GM12878 (cell line): ENCODE data around the gene ACSS1. TPM values are rescaled to one million over a fixed set of nuclear protein-coding genes. Genes with fewer than 3 reads are reported as not detected.
"Not testable (repeated sequence)": the region's sequence is repeated elsewhere in the genome, so short reads cannot be mapped to it uniquely, and the experiment has no call there.

ENCODE experiments used
- ATAC-seq: fragments of 200-7000 bp; cut with Tn5 transposase; 3 replicates; pipeline ENCODE4 v1.9.1; 2020; ENCODE audit warnings: mild to moderate bottlenecking, moderate library complexity
- BruUV-seq: library from RNA; stranded (reverse); fragments of 400-500 nt; replicated peaks from 2 replicates; lab custom pipeline; 2021; lab: Mats Ljungman, UMichigan
- CTCF ChIA-PET: fragments of 300-600 bp; sonication (Branson Sonifier 250); formaldehyde crosslinking; extraction: SDS; loops from one replicate; lab custom pipeline; 2021; ENCODE audit warnings: inconsistent platforms; lab: Yijun Ruan, JAX
- POLR2A ChIA-PET: fragments of 350-600 bp; formaldehyde crosslinking; extraction: SDS; loops from one replicate; lab custom pipeline; 2021; ENCODE audit warnings: inconsistent platforms; lab: Charles Lee
- RAD21 ChIA-PET: fragments of 300-600 bp; sonication (Branson Sonifier 250); formaldehyde crosslinking; loops from one replicate; lab custom pipeline; 2023; ENCODE audit warnings: antibody characterized with exemption; ENCODE audit not compliant: unreplicated experiment; lab: Charles Lee
- SMC1A ChIA-PET: fragments of 300-600 bp; sonication (Branson Sonifier 250); formaldehyde crosslinking; loops from one replicate; lab custom pipeline; 2023; ENCODE audit not compliant: unreplicated experiment, uncharacterized antibody; lab: Charles Lee
- DNase-seq: peaks from one replicate; pipeline ENCODE4 v3.0.0-alpha.2; 2011; ENCODE audit warnings: low read depth, low spot score
- FAIRE-seq: peaks from 3 replicates; lab custom pipeline; 2011; peaks lifted over from hg19 to GRCh38; lab: Jason Lieb, UNC
- H2AFZ ChIP-seq: 2 replicates; pipeline ENCODE4 v1.6.0; 2011; ENCODE audit warnings: low read depth, low read length, control low read depth; ENCODE audit not compliant: control insufficient read depth
- H3K27ac ChIP-seq: 2 replicates; pipeline ENCODE4 v1.5.1; 2011; ENCODE audit warnings: control low read depth; ENCODE audit not compliant: control insufficient read depth, insufficient read depth
- H3K27me3 ChIP-seq, 2 experiments: replicated peaks in 1 of 2; 2 replicates each; pipeline versions ENCODE4 v1.6.0 to v1.6.1; 2011; ENCODE audit warnings: low read length in 1 of 2; ENCODE audit not compliant: control insufficient read depth in 2 of 2, insufficient read depth in 2 of 2
- H3K36me3 ChIP-seq, 2 experiments: 2 replicates each; pipeline ENCODE4 v1.5.1; 2011; ENCODE audit warnings: low read length in 1 of 2; ENCODE audit not compliant: control insufficient read depth in 2 of 2, insufficient read depth in 2 of 2
- H3K4me1 ChIP-seq: 2 replicates; pipeline ENCODE4 v1.6.1; 2011; ENCODE audit warnings: mild to moderate bottlenecking, low read length, moderate library complexity, mixed read lengths; ENCODE audit not compliant: control insufficient read depth, insufficient read depth
- H3K4me2 ChIP-seq: 2 replicates; pipeline ENCODE4 v1.6.0; 2011; ENCODE audit warnings: control low read depth; ENCODE audit not compliant: control insufficient read depth, insufficient read depth
- H3K4me3 ChIP-seq: fragments of 200-600 bp; sonication (generic); 2 replicates; pipeline ENCODE4 v1.5.1; 2016
- H3K79me2 ChIP-seq: 2 replicates; pipeline ENCODE4 v1.6.0; 2011; ENCODE audit warnings: low read length; ENCODE audit not compliant: control insufficient read depth, insufficient read depth
- H3K9ac ChIP-seq: 2 replicates; pipeline ENCODE4 v1.8.0; 2011; ENCODE audit warnings: low read length, control low read depth, mixed read lengths; ENCODE audit not compliant: control insufficient read depth, insufficient read depth
- H3K9me3 ChIP-seq: replicated peaks from 3 replicates; pipeline ENCODE4 v1.5.1; 2011; ENCODE audit warnings: mild to moderate bottlenecking, low read length; ENCODE audit not compliant: control insufficient read depth, insufficient read depth
- H4K20me1 ChIP-seq: 2 replicates; pipeline ENCODE4 v1.6.0; 2011; ENCODE audit not compliant: control insufficient read depth, insufficient read depth
- EP300 ChIP-seq, 2 experiments: fragments of 150-350 bp in 1 of 2; IDR thresholded peaks; 2 replicates each; pipeline ENCODE4 v1.6.1; 2011 to 2012; ENCODE audit warnings: low read depth in 2 of 2, low read length in 2 of 2, borderline replicate concordance in 1 of 2, improper control_type of control experiment in 1 of 2, inconsistent platforms in 1 of 2; ENCODE audit not compliant: control insufficient read depth in 1 of 2
- PAX5 ChIP-seq: IDR thresholded peaks from 2 replicates; pipeline ENCODE4 v1.6.1; 2011; ENCODE audit warnings: low read depth, low read length, borderline replicate concordance
- SMC3 ChIP-seq: IDR thresholded peaks from 2 replicates; pipeline ENCODE4 v1.6.1; 2011; ENCODE audit warnings: low read length, improper control_type of control experiment, borderline replicate concordance
- YY1 ChIP-seq: IDR thresholded peaks from 2 replicates; pipeline ENCODE4 v1.6.1; 2011; ENCODE audit warnings: low read depth, mild to moderate bottlenecking, low read length
- WGBS: methylation state at CpG from one replicate; pipeline ENCODE4 v1.1.6; 2016; ENCODE audit warnings: low lambda C conversion rate; ENCODE audit not compliant: insufficient replicate concordance, insufficient coverage; ENCODE audit errors: missing lambda C conversion rate; 5-methylcytosine and 5-hydroxymethylcytosine counted together
- in situ Hi-C: fragments of 300-500 bp; cut with MboI; formaldehyde crosslinking; loops from 9 replicates; pipeline ENCODE4 v1.14.3; 2018; ENCODE audit warnings: mixed read lengths
- intact Hi-C: fragments of 100-400 bp; cut with micrococcal nuclease; formaldehyde crosslinking; loops from one replicate; pipeline ENCODE4 v1.14.2; 2022; ENCODE audit not compliant: unreplicated experiment
- polyA plus RNA-seq, 11 experiments: library from polyadenylated mRNA; depleted of rRNA in 4 of 11; unstranded in 6 of 11; stranded (reverse) in 5 of 11; fragments of >200 nt; fragmentation: Nextera tagmentation in 4 of 11; fragmentation: Illumina TruSeq in 1 of 11; extraction: Ambion mirVana in 4 of 11; extraction: Trizol in 1 of 11; gene quantifications; 1 replicate in 1 of 11; 2 replicates in 10 of 11; pipeline versions ENCODE4 v1.2.1 to v1.2.3, GENCODE V29; 2011 to 2016; ENCODE audit warnings: inconsistent platforms in 2 of 11, missing spikeins in 2 of 11, low read depth in 1 of 11
- total RNA-seq, 4 experiments: library from RNA; depleted of rRNA in 3 of 4; stranded (reverse); fragments of >200 nt in 3 of 4; fragmentation: Illumina TruSeq in 1 of 4; extraction: Trizol in 1 of 4; gene quantifications; 2 replicates each; pipeline versions ENCODE4 v1.2.1 to v1.2.3, GENCODE V29; 2013 to 2021

The ACSS1 gene
- total and polyA plus RNA-seq, 10 of the 15 experiments (the other 5 are each of a cell fraction or from before 2014, with no cell fraction given), result 1.3 to 44.9 (median 31.1) TPM

- no peaks in the 10 kb centered on the region for H3K4me1 ChIP-seq
- RAD21 ChIA-PET, result no interaction called here
- CTCF ChIA-PET, result no interaction called here
- TF ChIP-seq EP300 (IDR thresholded peaks at IDR 0.05; ENCODE audit: borderline replicate concordance in 1 of 2, control insufficient read depth in 1 of 2, low read depth in 2 of 2, low read length in 2 of 2) (no peak), PAX5 (no peak), YY1 (no peak), SMC3 (no peak)
- WGBS, result 62% methylated on average over 1 of the region's 1 CpG
- intact Hi-C loops, result no loop called here
- no peaks in the 10 kb centered on the region for H3K27me3 ChIP-seq
- H3K9me3 ChIP-seq, result no peaks in the 10 kb centered on the region
- SMC1A ChIA-PET, result no interaction called here
- in situ Hi-C loops, result no loop called here
- ATAC-seq (no peak), FAIRE-seq (no peak), DNase-seq (no peak)
- no peak overlapping the region for H3K9ac ChIP-seq
- H3K36me3 ChIP-seq, result peaks cover 3 to 8% of the 10 kb centered on the region in 2 experiments; a peak in 3 of 4 replicates
- POLR2A ChIA-PET, result no interaction called here
- H3K27ac ChIP-seq, result no peak overlapping the region
- H3K4me3 ChIP-seq, result no peak overlapping the region
- no peaks in the 10 kb centered on the region for H3K79me2 ChIP-seq
- no TSS peak for BruUV-seq
- H2AFZ ChIP-seq, result no peak overlapping the region
- no peak overlapping the region for H3K4me2 ChIP-seq
- H4K20me1 ChIP-seq, result no peaks in the 10 kb centered on the region
Observed at GRCh38 chr20:25003002-25003401, 54.9 kb downstream of the ACSS1 start.

DNA sequence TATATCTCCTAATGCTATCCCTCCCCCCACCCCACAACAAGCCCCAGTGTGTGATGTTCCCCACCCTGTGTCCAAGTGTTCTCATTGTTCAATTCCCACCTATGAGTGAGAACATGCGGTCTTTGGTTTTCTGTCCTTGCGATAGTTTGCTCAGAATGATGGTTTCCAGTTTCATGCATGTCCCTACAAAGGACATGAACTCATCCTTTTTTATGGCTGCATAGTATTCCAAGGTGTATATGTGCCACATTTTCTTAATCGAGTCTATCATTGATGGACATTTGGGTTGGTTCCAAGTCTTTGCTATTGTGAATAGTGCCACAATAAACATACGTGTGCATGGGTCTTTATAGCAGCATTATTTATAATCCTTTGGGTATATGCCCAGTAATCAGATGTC, 56.6 kb downstream of the ACSS1 start:
- POLR2A ChIA-PET, H3K27me3 ChIP-seq, intact Hi-C loops, H3K36me3 ChIP-seq, H3K27ac ChIP-seq, H2AFZ ChIP-seq, H4K20me1 ChIP-seq, DNase-seq, RAD21 ChIA-PET, H3K79me2 ChIP-seq, ATAC-seq, H3K4me3 ChIP-seq, in situ Hi-C loops, BruUV-seq, FAIRE-seq, H3K9me3 ChIP-seq, H3K4me1 ChIP-seq, H3K4me2 ChIP-seq, H3K9ac ChIP-seq: not testable (repeated sequence)
- 100% methylated on average over 2 of the region's 4 CpGs for WGBS
- ChIA-PET CTCF (interaction anchor here (13.8 kb wide), 1 partner anchor 59 kb away, joined by 244 read pairs; the partner anchor contains the start of gene ACSS1), SMC1A (interaction anchor here (0.6 kb wide), 1 partner anchor 62 kb away, joined by 3 read pairs; no protein-coding TSS in a partner anchor)
